Breast epithelium (tissue), 4 donors: ENCODE results near the gene MIOS. TPM values are rescaled to one million over a fixed set of nuclear protein-coding genes. Genes with fewer than 3 reads are reported as not detected.

Experiments used
- DNase-seq, 2 donors: peaks; one replicate each; pipeline ENCODE4 v3.0.0-alpha.2; 2019; ENCODE audit warnings: low spot score in 2 of 2
- H3K27ac ChIP-seq, 2 donors: fragments of 200-600 bp; sonication (generic) in 1 of 2; one replicate each; pipeline ENCODE4 v1.5.1; 2016 to 2019; ENCODE audit warnings: mild to moderate bottlenecking in 1 of 2
- H3K27me3 ChIP-seq, 2 donors: fragments of 200-600 bp; sonication (generic) in 1 of 2; one replicate each; pipeline versions ENCODE4 v1.5.1 to v1.6.0; 2017 to 2019; ENCODE audit warnings: control low read depth in 1 of 2, mild to moderate bottlenecking in 1 of 2
- H3K36me3 ChIP-seq: fragments of 200-600 bp; one replicate; pipeline ENCODE4 v1.5.1; 2019
- H3K4me1 ChIP-seq, 2 donors: fragments of 200-600 bp; sonication (generic); one replicate each; pipeline ENCODE4 v1.5.1; 2016 to 2019; ENCODE audit warnings: control low read depth in 1 of 2
- H3K4me3 ChIP-seq, 3 donors: fragments of 200-600 bp; sonication (generic); 1 replicate in 2 of 3; 2 replicates in 1 of 3; pipeline ENCODE4 v1.5.1; 2016 to 2019; ENCODE audit warnings: mild to moderate bottlenecking in 3 of 3, moderate library complexity in 2 of 3
- H3K9me3 ChIP-seq, 2 donors: fragments of 200-600 bp; sonication (generic) in 1 of 2; one replicate each; pipeline ENCODE4 v1.5.1; 2016 to 2019; ENCODE audit warnings: control low read depth in 1 of 2
- POLR2A ChIP-seq: fragments of 450-650 bp; IDR thresholded peaks from one replicate; pipeline ENCODE4 v1.6.1; 2016; ENCODE audit warnings: antibody characterized with exemption, mild to moderate bottlenecking, moderate library complexity
- POLR2AphosphoS5 ChIP-seq, 3 donors: sonication (generic); formaldehyde crosslinking; IDR thresholded peaks; one replicate each; pipeline ENCODE4 v1.6.1; 2017; ENCODE audit warnings: antibody characterized with exemption in 3 of 3
- intact Hi-C: fragments of 100-400 bp; cut with DNase I; formaldehyde crosslinking; loops from one replicate; pipeline ENCODE4 v1.15.1; 2023; ENCODE audit warnings: low total_unique reads
- total RNA-seq, 3 donors: library from RNA; depleted of rRNA; stranded (reverse); fragments of >200 nt; gene quantifications; one replicate each; pipeline ENCODE4 v1.1.0, GENCODE V29; 2016
- TF ChIP-seq, protein P1 (sequence below), 3 donors: fragments of 450-650 bp; IDR thresholded peaks; one replicate each; pipeline ENCODE4 v1.5.1; 2016 to 2017; ENCODE audit warnings: antibody characterized with exemption in 3 of 3, mild to moderate bottlenecking in 3 of 3, moderate library complexity in 3 of 3

The MIOS gene
- total RNA-seq, 3 donors from 2014 or later = 35.0 to 59.9 (median 56.7) TPM

DNA sequence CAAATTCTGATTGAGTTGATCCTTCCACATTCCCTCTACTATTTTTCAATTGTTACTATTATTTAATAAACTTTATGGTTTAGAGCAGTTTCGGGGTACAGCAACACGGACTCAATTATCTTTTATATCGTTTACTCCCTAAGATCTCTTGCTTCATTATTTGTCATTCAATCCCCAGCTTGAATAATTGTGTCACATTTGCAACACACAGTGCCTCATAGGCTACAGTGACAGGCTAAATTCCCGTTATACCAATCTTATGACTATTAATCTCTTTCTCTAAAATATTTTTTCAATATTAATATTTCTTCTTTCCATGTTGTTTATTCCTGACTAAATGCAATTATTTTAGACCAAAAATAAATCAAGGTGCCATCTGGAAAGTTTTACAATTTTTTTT lies 27.0 kb upstream of the MIOS start:
- H3K4me3 ChIP-seq = no peak overlapping the region
- TF ChIP-seq POLR2AphosphoS5 (IDR thresholded peaks at IDR 0.05) (no peak), POLR2A (no peak)
- TF ChIP-seq, protein P1, sequence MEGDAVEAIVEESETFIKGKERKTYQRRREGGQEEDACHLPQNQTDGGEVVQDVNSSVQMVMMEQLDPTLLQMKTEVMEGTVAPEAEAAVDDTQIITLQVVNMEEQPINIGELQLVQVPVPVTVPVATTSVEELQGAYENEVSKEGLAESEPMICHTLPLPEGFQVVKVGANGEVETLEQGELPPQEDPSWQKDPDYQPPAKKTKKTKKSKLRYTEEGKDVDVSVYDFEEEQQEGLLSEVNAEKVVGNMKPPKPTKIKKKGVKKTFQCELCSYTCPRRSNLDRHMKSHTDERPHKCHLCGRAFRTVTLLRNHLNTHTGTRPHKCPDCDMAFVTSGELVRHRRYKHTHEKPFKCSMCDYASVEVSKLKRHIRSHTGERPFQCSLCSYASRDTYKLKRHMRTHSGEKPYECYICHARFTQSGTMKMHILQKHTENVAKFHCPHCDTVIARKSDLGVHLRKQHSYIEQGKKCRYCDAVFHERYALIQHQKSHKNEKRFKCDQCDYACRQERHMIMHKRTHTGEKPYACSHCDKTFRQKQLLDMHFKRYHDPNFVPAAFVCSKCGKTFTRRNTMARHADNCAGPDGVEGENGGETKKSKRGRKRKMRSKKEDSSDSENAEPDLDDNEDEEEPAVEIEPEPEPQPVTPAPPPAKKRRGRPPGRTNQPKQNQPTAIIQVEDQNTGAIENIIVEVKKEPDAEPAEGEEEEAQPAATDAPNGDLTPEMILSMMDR (IDR thresholded peaks at IDR 0.05) = no peak
- no peaks in the 10 kb centered on the region for H3K4me1 ChIP-seq
- H3K9me3 ChIP-seq = no peaks in the 10 kb centered on the region
- DNase-seq = no peak
- intact Hi-C loops = loop anchor here (10.0 kb wide), 1 partner anchor 435 kb away; no protein-coding TSS in a partner anchor
- H3K27ac ChIP-seq = no peak overlapping the region
- H3K27me3 ChIP-seq = no peaks in the 10 kb centered on the region
- no peaks in the 10 kb centered on the region for H3K36me3 ChIP-seq

DNA sequence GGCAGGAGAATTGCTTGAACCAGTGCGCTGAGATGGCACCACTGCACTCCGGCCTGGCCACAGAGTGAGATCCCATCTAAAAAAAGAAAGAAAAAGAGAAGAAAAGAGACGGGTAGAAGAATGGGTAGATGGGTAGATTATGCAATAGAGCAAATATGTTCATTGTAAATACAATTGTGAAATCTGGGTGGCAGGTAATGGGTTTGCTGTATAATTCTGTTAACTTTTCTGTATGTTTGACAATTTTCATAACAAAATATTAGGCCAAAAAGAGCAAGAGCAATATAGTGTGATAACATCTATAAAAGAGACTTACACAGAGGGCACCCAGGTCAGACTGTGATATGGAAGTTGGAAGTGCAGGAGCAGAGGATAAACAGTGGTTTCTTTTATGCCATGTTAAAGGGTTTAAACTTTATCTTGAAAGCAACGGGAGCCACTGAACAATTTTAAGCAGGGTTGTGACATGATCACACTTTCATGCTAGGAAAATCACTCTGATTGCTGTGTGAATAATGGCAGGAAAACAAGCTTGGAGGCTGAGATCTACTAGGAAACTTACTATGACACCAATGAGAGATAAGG lies 24.3 kb upstream of the MIOS start:
- Histone ChIP-seq H3K9me3 (no peaks in the 10 kb centered on the region), H3K4me3 (no peak overlapping the region), H3K36me3 (no peaks in the 10 kb centered on the region), H3K27ac (no peak overlapping the region), H3K4me1 (no peaks in the 10 kb centered on the region), H3K27me3 (no peaks in the 10 kb centered on the region)
- no peak for TF ChIP-seq POLR2AphosphoS5 (IDR thresholded peaks at IDR 0.05)
- no peak for TF ChIP-seq POLR2A
- TF ChIP-seq, protein P1 (IDR thresholded peaks at IDR 0.05) = no peak
- DNase-seq = no peak
- intact Hi-C loops = no loop called here

DNA sequence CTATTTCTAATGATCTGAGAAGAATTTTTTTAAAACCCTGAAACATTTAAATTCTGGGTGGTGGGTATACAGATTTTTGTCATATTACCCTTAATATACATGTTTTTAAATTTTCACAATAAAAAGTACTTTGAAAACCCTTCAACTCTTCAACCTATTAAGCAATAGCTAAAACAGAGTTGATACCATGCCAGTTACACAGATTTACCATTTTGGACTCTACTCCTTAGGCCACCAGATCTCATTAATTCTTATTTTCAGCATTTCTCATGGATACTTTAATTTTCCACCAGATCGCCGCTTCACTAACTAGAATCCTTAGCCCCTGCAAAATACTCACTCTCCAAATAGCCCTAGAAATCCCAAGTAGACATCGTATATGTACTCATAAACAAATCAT lies 18.3 kb upstream of the MIOS start:
- intact Hi-C loops = no loop called here

DNA sequence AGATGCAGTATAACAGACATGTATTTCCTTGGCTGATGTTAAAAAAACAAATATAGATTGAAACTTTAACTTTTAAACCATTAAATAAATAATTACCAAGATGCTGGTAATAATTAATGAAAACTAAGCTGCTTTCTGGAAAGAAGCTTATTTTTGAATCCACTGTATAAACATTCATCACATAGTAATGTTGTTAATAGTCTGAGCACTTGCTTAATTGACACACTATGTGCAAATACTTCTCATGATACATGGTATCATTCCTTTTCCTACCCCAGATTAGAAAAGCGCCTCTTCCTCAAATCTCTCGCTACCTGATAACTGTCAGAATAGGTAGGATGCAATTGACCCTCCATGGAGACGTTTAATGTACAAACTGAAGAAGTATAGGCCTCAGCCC lies 16.0 kb upstream of the MIOS start:
- Histone ChIP-seq H3K27ac (no peak overlapping the region), H3K4me1 (no peaks in the 10 kb centered on the region), H3K4me3 (no peak overlapping the region), H3K36me3 (no peaks in the 10 kb centered on the region), H3K9me3 (no peaks in the 10 kb centered on the region), H3K27me3 (no peaks in the 10 kb centered on the region)
- TF ChIP-seq, protein P1 (IDR thresholded peaks at IDR 0.05) = no peak
- TF ChIP-seq POLR2A (no peak), POLR2AphosphoS5 (IDR thresholded peaks at IDR 0.05) (no peak)
- intact Hi-C loops = no loop called here
- DNase-seq = no peak

More for the DNA sequence above, 18.3 kb upstream of the MIOS start:
- no peaks in the 10 kb centered on the region for H3K27me3 ChIP-seq
- no peaks in the 10 kb centered on the region for H3K36me3 ChIP-seq
- no peaks in the 10 kb centered on the region for H3K4me1 ChIP-seq
- no peaks in the 10 kb centered on the region for H3K9me3 ChIP-seq
- H3K27ac ChIP-seq = no peak overlapping the region
- no peak overlapping the region for H3K4me3 ChIP-seq
- no peak for DNase-seq
- TF ChIP-seq POLR2A (no peak), POLR2AphosphoS5 (IDR thresholded peaks at IDR 0.05) (no peak)
- TF ChIP-seq, protein P1 (IDR thresholded peaks at IDR 0.05) = no peak

DNA sequence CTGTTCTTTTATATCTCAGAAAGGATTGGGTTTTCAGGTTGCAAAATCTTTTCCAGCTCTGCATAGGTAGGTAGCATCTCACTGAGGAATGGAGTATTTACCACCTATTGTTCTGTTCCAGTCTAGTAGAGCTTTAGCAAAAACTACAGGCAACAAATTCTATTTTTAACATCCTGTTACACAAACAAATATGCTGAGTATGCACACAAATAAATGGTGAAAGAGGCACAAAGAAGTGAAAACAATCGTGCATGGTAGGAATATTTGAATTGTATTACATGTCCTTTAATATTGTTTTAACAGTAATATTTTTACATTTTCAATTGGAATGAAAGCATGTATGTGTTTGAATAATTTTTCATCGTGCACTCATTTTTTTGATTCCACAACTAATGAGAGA lies 14.5 kb upstream of the MIOS start:
- no peak for DNase-seq
- TF ChIP-seq POLR2AphosphoS5 (IDR thresholded peaks at IDR 0.05) (no peak), POLR2A (no peak)
- TF ChIP-seq, protein P1 (IDR thresholded peaks at IDR 0.05) = no peak
- Histone ChIP-seq H3K9me3 (no peaks in the 10 kb centered on the region), H3K36me3 (no peaks in the 10 kb centered on the region), H3K4me1 (no peaks in the 10 kb centered on the region), H3K27ac (no peak overlapping the region), H3K4me3 (no peak overlapping the region), H3K27me3 (no peaks in the 10 kb centered on the region)
- intact Hi-C loops = no loop called here
